ENCODE measurements around the gene CFAP53.
"Not testable (repeated sequence)": the region's sequence is repeated elsewhere in the genome, so short reads cannot be mapped to it uniquely, and the experiment has no call there.

CFAP53 gene

GRCh38 chr18:50268022-50268747 is 1.9 kb upstream of the CFAP53 start:
- DNase-seq, result peak; percentile 57

GRCh38 chr18:50262977-50263376 is 3.3 kb downstream of the CFAP53 start:
- DNase-seq, result no peak

DNA sequence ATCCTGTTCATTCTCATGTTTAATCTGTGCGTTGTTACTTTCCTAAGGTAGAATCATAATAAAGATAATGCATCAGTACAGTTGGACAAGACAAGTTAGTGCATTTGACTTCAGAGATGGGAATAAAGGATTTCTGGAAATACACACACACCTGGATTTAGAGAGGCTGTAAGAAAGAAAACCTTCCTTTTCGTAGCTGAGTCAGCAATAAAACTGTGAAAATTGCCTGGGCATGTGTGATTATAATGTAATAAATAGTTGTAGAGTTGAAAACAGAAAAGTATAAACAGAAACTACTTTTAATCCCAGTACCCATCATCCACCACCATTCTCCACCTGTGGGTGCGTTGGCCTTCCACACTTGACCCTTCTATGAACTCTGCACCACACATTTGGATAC is 15.4 kb downstream of the CFAP53 start:
- no peak for DNase-seq

GRCh38 chr18:50249576-50249975 is 16.7 kb downstream of the CFAP53 start:
- no peak for DNase-seq

DNA sequence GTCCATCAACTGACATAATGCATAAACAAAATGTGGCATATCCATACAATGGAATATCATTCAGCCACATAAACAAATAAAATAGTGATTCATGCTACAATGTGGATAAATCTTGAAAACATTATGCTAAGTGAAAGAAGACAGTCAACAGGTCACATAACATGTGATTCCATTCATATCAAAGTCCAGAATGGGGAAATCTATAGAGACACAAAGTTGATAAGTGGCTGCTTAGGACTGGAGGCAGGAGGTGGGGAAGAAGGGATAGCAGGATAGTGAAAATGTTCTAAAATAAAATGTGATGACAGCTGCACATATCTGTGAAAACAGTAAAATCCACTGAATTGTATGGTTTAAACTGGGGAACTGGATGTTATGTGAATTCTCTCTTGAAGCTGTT is 18.7 kb downstream of the CFAP53 start:
- DNase-seq, result no peak

DNA sequence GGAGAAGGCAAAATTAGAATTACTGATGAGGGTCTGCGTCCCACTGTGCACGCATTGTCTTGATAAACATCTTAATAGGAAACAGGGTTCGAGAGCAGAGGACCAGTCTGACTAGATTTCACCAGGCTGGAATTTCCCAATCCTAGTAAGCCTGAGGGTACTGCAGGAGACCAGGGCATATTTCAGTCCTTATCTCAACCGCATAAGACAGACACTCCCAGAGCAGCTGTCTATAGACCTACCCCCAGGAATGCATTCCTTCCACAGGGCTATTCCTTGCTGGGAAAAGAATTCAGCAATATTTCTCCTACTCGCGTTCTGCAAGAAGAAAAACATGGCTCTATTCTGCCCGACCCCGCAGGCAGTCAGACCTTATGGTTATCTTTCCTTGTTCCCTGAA is 24.5 kb downstream of the CFAP53 start:
- DNase-seq, result not testable (repeated sequence)

DNA sequence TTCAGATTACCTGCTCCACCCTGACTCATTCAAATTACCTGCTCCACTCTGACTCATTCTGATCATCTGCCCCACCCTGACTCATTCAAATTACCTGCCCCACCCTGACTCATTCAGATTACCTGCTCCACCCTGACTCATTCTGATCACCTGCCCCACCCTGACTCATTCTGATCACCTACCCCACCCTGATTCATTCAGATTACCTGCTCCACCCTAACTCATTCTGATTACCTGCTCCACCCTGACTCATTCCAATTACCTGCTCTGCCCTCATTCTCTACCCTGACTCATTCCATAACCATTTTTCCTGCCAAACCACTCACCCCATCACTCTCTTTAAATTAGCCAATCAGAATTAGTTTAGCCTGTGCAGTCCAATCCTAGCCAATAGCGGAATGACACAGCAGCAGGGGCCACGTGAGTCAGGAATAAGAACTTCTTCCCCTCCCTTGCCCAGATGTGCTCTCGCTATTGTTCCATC is 26.2 kb downstream of the CFAP53 start:
- no peak for DNase-seq

DNA sequence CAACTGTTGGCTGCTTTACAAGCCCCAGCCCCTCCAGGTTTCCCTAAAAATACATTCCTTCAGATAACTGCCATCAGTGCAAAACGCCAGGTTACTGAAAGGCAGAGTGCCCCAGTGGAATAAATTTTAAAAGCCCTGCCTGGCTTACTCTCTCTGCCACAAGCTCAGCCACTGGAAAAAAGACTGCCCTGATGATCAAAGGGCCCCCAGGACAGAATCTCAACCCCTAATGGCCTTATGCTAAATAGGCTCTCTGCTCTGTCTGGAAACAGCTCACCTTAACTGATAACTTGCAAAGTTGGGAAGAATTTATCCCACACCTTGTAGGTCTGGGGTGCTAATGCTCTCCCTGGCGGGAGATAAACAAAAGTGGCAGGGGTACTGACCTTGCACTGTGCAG is 33.9 kb downstream of the CFAP53 start:
- no peak for DNase-seq

GRCh38 chr18:50231621-50232020 is 34.7 kb downstream of the CFAP53 start:
- no peak for DNase-seq

- not testable (repeated sequence) for DNase-seq
Observed at GRCh38 chr18:50220249-50220648, 46.0 kb downstream of the CFAP53 start.

- DNase-seq, result no peak
Observed at GRCh38 chr18:50218432-50219197, 47.7 kb downstream of the CFAP53 start.

- no peak for DNase-seq
Observed at GRCh38 chr18:50209311-50209710, 57.0 kb downstream of the CFAP53 start.

DNA sequence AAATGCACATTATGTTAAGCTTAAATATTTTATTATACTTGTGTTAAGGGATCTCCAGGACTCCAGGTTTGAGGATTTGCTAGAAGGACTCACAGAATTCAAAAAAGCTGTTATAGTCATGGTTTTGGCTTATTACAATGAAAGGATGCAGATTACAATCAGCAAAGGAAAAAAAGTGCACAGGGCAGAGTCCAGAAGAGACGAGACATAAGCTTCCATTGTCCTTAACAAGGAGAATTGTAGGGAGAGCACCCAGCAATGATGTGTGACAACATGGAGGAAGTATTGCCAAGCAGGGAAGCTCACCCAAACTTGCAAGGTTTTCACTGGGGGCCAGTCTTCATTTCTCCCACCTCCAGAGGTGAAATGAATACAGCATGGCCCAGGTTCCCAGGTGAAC is 58.6 kb downstream of the CFAP53 start:
- DNase-seq, result no peak

GRCh38 chr18:50203801-50204604 is 62.3 kb downstream of the CFAP53 start:
- DNase-seq, result no peak

DNA sequence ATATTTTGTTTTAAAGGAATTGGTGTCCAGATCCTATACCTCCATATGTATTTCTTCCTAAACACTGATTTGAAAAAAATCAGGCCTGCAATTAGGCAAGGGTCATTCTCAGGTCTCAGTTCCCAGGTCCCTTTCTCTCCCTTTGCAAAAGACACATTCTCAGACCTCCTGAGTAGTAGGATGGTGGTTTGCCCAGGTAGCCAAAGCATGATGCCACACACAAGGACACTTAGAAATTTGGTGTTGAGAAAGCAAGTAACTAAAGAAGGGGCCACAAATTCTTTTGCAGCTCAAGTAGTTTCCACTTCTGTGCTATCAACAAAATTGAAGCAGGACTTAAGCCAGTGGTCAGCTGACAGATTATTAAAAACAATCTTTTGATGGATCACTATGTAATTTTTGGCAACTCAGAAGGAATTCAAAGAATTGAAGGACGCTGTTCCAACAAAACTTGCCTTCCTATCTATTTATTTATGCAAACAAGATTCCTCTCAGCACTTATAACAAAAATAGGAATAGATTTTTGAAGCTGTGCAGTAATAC is 64.7 kb downstream of the CFAP53 start:
- DNase-seq, result no peak

GRCh38 chr18:50199921-50200320 is 66.4 kb downstream of the CFAP53 start:
- no peak for DNase-seq

DNA sequence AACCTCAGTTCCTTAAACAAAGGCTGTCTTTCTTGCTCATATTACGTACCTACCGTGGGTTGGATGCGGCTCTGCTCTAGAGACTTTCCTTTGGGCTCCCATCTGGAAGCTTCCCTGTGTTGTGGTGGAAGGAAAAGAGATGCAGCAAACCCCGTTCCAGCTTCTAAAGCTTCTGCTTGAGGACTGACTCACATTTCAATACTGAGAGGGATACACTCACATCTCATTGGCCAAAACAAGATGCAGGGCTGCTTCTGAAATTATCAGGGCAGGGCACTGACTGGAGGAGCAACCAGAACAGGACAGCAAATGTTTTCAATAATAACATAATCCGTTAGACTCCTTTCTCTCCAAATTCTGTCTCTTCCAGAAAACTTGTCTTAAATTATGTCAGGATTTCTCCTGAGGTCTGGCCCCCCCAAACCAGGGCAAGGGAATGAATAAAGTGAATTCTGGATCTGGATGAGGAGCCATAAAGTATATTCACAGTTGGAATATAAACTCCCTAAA is 66.9 kb downstream of the CFAP53 start:
- no peak for DNase-seq

GRCh38 chr18:50196261-50196660 is 70.0 kb downstream of the CFAP53 start:
- DNase-seq, result no peak

- DNase-seq, result no peak
Observed at GRCh38 chr18:50195689-50196088, 70.6 kb downstream of the CFAP53 start.

GRCh38 chr18:50194631-50195532 is 71.4 kb downstream of the CFAP53 start, which contains the start of gene MYO5B:
Gene MYO5B (minus strand): TSS chr18:50195147. CDS start chr18:50194793, 354 bp downstream.
- peak; percentile 12 for DNase-seq

DNA sequence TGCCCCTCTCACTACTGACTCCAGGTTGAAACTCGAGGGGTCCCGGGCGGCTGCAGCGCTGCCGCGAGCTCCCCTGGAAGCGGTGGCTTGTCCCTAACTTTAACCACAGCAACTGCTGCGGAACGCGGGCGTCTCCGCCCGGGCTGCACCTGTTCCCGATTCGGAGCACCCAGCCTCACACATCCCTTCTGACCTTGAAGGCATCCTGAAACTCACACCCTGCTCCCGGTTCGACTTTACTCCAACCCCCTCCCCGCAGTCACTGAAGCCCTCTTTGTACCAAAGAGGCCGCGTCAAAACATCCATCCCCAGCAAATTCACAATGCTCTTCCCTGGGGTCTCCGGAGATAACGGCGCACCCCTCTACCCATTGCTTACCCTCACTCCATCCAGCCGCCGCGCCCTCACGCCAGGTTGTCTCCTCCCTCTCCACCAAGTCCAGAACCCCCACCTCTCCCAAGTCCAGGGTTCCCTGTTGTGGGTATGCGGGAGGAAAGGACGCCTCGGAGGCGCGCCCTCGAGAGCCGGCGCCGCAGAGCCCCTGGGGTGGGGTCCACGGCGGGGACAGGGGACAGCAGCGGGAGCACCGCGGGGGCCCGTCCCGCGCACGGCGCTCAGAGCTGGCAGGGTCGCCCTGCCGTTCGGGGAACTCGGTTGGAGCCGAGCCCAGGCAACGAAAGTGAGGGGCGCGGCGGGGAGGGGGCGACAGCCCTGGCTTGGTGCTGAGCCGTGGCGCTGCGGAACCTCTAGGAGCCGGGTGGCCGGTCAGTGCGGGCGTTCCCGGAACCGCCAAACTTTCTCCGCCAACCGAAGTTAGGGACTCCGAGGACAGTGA is 72.3 kb downstream of the CFAP53 start:
- DNase-seq, result peak; percentile 9

Measured in activated gamma-delta T cell (primary cell).